GM11168 (cell line): Measurements from ENCODE around the gene SMARCC1.

Source experiments
- in situ Hi-C: fragments of 300-500 bp; cut with MboI; formaldehyde crosslinking; loops from one replicate; pipeline ENCODE4 v1.12.0; 2022; ENCODE audit warnings: low sequenced_read_pairs; ENCODE audit not compliant: unreplicated experiment

SMARCC1 gene

GRCh38 chr3:47712398-47712797 is 69.3 kb downstream of the SMARCC1 start:
- in situ Hi-C loops, result no loop called here

GRCh38 chr3:47711596-47711995 is 70.1 kb downstream of the SMARCC1 start:
- in situ Hi-C loops, result no loop called here

DNA sequence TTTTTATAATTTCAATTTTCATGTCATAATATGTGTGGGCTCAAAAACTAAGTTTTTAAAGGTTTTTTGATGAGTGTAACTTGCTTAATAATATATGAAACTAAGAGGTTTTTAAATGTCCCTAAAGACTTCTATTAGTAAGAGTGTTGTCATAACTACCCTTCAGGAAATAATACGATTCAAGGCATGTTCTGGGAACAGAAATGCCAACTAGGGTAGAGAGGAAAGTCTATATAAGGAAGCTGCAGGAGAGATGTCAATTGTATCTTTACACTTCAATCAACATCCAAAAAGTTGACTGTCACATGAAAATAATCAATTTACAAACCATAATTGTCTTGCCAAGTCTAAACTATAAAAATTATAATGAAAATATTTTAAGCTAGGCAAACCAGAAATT is 76.3 kb downstream of the SMARCC1 start:
- in situ Hi-C loops, result no loop called here

- in situ Hi-C loops, result no loop called here
Observed at GRCh38 chr3:47704237-47704612, 77.5 kb downstream of the SMARCC1 start.

DNA sequence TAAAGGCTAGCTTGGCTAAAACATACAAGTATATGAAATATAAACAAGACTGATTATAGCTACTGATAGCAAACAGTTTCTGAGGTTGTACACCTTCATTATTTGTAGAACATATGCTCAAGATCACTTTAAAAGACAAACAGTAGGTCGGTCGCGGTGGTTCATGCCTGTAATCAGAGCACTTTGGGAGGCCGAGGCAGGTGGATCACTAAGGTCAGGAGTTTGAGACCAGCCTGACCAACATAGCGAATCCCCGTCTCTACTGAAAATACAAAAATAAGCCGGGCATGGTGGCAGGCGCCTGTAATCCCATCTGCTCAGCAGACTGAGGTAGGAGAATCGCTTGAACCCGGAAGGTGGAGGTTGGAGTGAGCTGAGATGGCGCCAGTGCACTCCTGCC is 80.3 kb downstream of the SMARCC1 start:
- in situ Hi-C loops, result no loop called here

GRCh38 chr3:47692158-47692557 is 89.5 kb downstream of the SMARCC1 start:
- in situ Hi-C loops, result no loop called here

DNA sequence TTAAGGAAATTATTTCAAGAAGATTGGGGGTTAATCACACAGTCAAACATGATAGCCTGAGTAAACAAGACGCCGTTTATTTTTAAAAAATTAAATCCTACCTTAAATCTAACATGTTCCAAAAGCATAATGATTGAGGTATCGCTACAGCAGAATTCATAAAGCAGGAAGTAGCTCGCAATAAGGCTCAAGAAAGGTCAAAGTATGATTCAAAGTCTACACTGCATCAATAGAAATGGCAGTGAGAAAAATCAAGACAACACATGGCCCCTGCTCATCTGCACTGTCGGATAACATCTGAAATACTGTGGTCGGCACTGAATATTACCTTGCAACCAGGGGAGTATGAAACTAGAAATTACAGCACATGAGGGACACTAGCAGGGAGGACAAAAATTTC is 93.2 kb downstream of the SMARCC1 start:
- in situ Hi-C loops, result no loop called here

DNA sequence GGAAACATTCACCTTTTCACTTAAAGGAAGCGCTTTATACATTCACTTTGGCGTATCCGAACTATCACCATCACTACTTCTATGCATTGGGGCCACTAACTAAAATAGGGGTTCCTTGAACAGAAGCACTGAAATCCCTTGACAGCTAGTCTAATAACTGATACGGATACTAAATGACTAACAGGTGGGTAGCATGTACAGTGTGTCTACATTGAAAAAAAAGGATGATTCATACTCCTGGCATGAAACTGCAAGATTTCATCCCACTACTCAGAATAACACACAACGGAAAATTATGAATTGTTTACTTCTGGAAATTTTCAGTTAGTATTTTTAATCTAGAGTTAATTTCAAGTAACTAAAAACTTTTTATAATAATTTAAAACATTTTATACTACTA is 96.7 kb downstream of the SMARCC1 start:
- in situ Hi-C loops, result no loop called here

- in situ Hi-C loops, result no loop called here
Observed at GRCh38 chr3:47681016-47681415, 100.7 kb downstream of the SMARCC1 start.

GRCh38 chr3:47678446-47679338 is 103.0 kb downstream of the SMARCC1 start:
- in situ Hi-C loops, result no loop called here

DNA sequence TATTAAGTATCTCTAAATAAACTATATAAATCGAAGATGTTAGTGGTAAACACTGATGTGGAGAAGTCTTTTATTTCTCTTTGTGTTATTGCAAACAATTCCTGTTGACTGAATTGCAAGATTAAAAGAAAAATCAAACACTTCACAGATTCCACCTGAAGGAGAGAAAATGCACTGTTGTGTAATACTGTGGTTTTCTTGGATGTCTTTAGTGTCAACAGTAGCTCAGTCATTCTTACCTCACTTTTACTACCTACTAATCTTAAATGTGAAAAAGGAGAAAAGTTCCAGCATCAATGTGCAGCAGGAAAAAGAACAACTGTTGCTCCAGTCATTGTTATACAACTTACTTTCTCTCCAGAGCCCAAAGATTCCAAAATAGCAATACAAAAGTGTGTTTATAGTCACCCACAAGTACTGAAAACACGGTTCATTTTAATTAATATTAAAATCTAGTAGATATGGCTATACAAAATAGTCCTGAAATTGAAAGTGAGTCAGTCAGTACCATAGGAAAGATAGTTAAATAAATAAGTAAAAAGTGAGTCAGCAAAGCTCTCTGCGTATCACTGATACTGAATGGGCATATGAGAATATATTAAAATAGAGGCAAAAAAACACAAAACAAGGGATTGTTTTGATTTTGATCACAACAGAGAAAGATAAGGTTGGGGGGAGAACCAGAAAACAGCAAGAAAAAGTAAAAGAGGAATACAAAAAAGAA is 112.5 kb downstream of the SMARCC1 start:
- in situ Hi-C loops, result no loop called here

GRCh38 chr3:47666118-47666517 is 115.6 kb downstream of the SMARCC1 start:
- in situ Hi-C loops, result no loop called here

DNA sequence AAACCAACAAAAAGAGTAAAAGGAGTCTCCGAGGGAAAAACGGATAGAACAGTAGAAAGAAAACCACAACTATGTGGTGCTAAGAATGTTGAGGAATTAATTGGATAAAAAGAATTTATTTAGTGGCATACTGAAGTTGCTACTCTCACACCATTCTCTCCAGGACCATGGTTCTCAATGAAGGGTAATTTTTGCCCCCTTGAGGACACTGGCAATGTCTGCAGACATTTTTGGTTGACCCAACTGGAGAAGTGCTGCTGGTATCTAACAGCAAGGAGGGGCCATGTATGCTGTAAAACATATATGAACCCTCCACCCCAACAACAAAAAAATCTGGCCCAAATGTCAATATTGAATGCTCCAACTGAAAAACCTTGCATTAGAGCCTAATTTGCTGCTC is 117.2 kb downstream of the SMARCC1 start:
- in situ Hi-C loops, result no loop called here

DNA sequence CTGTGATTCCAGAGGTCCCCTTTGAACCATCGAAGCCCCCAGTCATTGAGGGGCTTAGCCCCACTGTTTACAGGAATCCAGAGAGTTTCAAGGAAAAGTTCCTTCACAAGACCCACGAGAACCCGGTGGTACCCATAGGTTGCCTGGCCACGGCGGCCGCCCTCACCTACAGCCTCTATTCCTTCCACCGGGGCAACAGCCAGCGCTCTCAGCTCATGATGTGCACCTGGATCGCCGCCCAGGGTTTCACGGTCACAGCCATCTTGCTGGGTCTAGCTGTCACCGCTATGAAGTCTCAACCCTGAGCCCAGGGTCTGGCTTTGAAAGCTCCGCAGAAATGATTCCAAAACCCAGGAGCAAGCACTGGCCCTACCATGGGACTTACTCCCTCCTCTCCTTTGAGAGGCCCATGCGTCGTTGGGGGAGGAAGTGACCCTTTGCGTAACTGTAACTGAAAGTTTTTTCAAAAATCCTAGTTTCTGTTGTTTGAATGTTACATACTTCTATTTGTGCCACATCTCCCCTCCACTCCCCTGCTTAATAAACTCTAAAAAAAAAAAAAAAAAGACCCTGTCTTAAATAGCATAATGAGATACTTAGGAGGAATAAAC is 118.0 kb downstream of the SMARCC1 start:
- in situ Hi-C loops, result no loop called here

DNA sequence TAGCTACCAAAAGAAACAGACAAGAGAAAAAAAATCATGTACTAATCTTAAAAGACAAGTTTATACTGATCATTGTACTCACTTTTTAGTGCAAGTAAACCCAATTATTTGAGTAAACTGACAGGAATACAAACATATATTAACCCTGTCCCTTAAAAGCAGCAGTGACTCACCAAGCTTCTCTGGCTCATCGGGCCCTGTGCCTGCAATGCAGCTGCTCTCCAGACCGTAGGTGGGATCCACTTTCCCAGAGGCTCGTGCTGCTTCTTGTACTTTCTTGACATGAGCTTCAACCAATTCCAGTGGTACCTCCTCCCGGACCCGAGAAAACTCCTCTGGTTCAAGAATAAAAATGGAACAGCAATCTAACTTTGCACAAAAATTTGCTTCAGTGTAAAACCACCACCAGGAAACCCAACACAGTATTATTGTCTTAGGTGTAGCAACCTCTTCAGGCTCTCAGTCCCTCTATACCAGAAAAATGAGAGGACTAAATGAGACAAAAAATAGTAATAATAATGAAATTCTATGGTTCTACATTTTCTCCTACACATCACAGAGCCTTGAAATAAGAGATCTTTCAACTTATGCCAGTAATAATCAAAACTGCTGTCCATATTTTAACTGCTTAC is 120.5 kb downstream of the SMARCC1 start:
- in situ Hi-C loops, result no loop called here

DNA sequence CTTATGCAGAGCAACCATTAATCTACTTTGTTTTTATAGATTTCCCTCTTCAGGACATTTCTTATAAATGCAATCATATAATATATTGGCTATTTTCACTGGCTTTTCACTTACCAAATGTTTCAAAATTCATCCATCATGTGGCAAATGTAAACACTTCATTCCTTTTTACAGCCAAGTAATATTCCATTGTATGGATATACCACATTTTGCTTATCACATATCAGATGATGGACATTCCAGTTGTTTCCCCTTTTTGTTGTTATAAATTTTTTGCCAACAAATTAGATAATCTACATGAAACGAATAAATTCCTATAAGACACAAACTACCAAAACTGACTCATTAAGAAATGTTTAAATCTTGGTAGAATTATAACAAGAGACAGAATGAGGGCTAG is 123.2 kb downstream of the SMARCC1 start:
- in situ Hi-C loops, result no loop called here

- in situ Hi-C loops, result no loop called here
Observed at GRCh38 chr3:47652142-47652541, 129.6 kb downstream of the SMARCC1 start.

GRCh38 chr3:47650294-47650693 is 131.4 kb downstream of the SMARCC1 start:
- in situ Hi-C loops, result no loop called here

GRCh38 chr3:47647550-47647949 is 134.1 kb downstream of the SMARCC1 start:
- in situ Hi-C loops, result no loop called here

DNA sequence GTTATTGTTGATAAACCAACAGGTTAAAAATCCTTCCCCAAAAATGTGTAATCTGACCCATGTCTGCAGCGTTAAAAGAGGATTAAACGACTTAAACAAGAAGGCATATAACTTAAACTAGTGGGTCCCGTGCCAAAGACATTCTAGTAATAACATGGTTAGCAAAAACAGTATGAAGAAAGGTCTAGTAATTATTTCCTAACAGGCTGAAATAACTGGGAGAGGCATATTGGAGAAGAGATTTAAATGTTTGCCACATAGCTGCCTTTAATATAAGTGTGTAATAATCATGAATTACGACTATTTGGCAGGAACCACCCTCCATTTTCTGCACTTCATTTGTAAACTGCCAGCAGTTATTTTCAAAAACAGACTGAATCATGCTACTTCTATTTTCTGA is 135.3 kb downstream of the SMARCC1 start:
- in situ Hi-C loops, result no loop called here

DNA sequence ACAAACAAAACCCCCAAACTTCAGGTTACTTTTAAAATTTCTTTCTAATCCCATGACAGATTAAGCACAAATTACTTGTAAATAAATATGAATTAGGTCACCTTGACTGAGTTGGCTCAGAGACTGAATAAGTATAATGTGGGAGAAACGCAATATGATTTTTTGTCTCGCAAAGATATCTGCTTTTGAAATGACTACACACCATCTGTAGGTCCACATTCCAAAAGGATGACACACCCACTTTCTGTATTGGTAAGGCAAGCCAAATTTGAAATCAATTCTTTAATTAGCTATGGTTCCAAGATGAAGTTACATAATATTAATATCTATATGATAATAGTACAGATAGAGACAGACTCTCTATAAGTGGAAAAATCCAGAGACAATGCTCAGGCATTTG is 136.1 kb downstream of the SMARCC1 start:
- in situ Hi-C loops, result no loop called here
